ENCODE data around the gene GRID2.
A peak's percentile ranks its signal among the peaks of the same experiment; 100 is the strongest.

The GRID2 gene

GRCh38 chr4:92634882-92635281 is 331.1 kb downstream of the GRID2 start:
- TF ChIP-seq SNAI2 (CRISPR knock-in tag; IDR thresholded peaks at IDR 0.05): no peak
- no peak for TF ChIP-seq ZNF70 (CRISPR knock-in tag; IDR thresholded peaks at IDR 0.05)
- TF ChIP-seq RARB (CRISPR knock-in tag; IDR thresholded peaks at IDR 0.05): no peak
- no peak for TF ChIP-seq TOX (CRISPR knock-in tag; IDR thresholded peaks at IDR 0.05; ENCODE audit: borderline replicate concordance)
- no peak for TF ChIP-seq GLIS3 (CRISPR knock-in tag; IDR thresholded peaks at IDR 0.05)
- TF ChIP-seq CSDC2 (CRISPR knock-in tag; IDR thresholded peaks at IDR 0.05): no peak
- TF ChIP-seq CSRNP3 (CRISPR knock-in tag; IDR thresholded peaks at IDR 0.05): no peak
- TF ChIP-seq POU6F1 (CRISPR knock-in tag; IDR thresholded peaks at IDR 0.05; ENCODE audit: borderline replicate concordance, low read depth): no peak
- no peak for TF ChIP-seq ZNF8 (CRISPR knock-in tag; IDR thresholded peaks at IDR 0.05)
- no peak for TF ChIP-seq ISL1 (CRISPR knock-in tag; IDR thresholded peaks at IDR 0.05)
- no peak for TF ChIP-seq ESRRG (CRISPR knock-in tag; IDR thresholded peaks at IDR 0.05)
- TF ChIP-seq TCF4 (CRISPR knock-in tag; IDR thresholded peaks at IDR 0.05; ENCODE audit: borderline replicate concordance): no peak
- no peak for TF ChIP-seq PATZ1 (CRISPR knock-in tag; IDR thresholded peaks at IDR 0.05; ENCODE audit: borderline replicate concordance)
- no peak for TF ChIP-seq PPARA (CRISPR knock-in tag; IDR thresholded peaks at IDR 0.05; ENCODE audit: borderline replicate concordance)
- TF ChIP-seq ARNTL (CRISPR knock-in tag; IDR thresholded peaks at IDR 0.05; ENCODE audit: borderline replicate concordance, low read depth): no peak
- ATAC-seq: no peak

- ATAC-seq: peak; percentile 56
- peak; percentile 79 for TF ChIP-seq ISL1 (CRISPR knock-in tag; IDR thresholded peaks at IDR 0.05)
- no peak for TF ChIP-seq CREB5 (CRISPR knock-in tag; IDR thresholded peaks at IDR 0.05; ENCODE audit: low read depth)
- TF ChIP-seq ZFP3 (CRISPR knock-in tag; IDR thresholded peaks at IDR 0.05): no peak
- no peak for TF ChIP-seq GLIS3 (CRISPR knock-in tag; IDR thresholded peaks at IDR 0.05)
- no peak for TF ChIP-seq ZNF70 (CRISPR knock-in tag; IDR thresholded peaks at IDR 0.05)
- no peak for TF ChIP-seq CSRNP3 (CRISPR knock-in tag; IDR thresholded peaks at IDR 0.05)
- no peak for TF ChIP-seq TOX (CRISPR knock-in tag; IDR thresholded peaks at IDR 0.05; ENCODE audit: borderline replicate concordance)
These were observed 332.5 kb downstream of the GRID2 start for GRCh38 chr4:92636038-92636806.

- ATAC-seq: no peak
- TF ChIP-seq ZFP3 (CRISPR knock-in tag; IDR thresholded peaks at IDR 0.05): no peak
- no peak for TF ChIP-seq TSHZ2 (CRISPR knock-in tag; IDR thresholded peaks at IDR 0.05)
- TF ChIP-seq CREB5 (CRISPR knock-in tag; IDR thresholded peaks at IDR 0.05; ENCODE audit: low read depth): no peak
These were observed 337.6 kb downstream of the GRID2 start for GRCh38 chr4:92641409-92641808.

All from SK-N-SH treated with all-trans-retinoic acid at 6 μM for 48 hours (cell line).